PC-9 (cell line): ENCODE data around the gene HOXB3. TPM values are rescaled to one million over a fixed set of nuclear protein-coding genes. Genes with fewer than 3 reads are reported as not detected.
"Not testable (repeated sequence)": the region's sequence is repeated elsewhere in the genome, so short reads cannot be mapped to it uniquely, and the experiment has no call there.

Source experiments
- BruUV-seq: library from RNA; stranded (reverse); fragments of 400-500 nt; replicated peaks from 2 replicates; lab custom pipeline; 2021; lab: Mats Ljungman, UMichigan
- CTCF ChIA-PET: fragments of 300-600 bp; sonication (Branson Sonifier 250); formaldehyde crosslinking; loops from one replicate; lab custom pipeline; 2022; ENCODE audit warnings: antibody characterized with exemption; lab: Charles Lee
- POLR2A ChIA-PET: fragments of 300-600 bp; sonication (Branson Sonifier 250); formaldehyde crosslinking; loops from one replicate; lab custom pipeline; 2022; ENCODE audit warnings: antibody characterized with exemption; ENCODE audit not compliant: unreplicated experiment; lab: Charles Lee
- DNase-seq, 2 experiments: peaks; one replicate each; pipeline versions ENCODE4 v3.0.0 to v3.0.0-alpha.2; 2015 to 2022; ENCODE audit warnings: mixed read lengths in 1 of 2
- H2AFZ ChIP-seq: fragments of 200-600 bp; sonication (generic); 2 replicates; pipeline ENCODE4 v1.8.1; 2017; ENCODE audit warnings: antibody characterized with exemption
- H3F3A ChIP-seq: fragments of 200-600 bp; sonication (generic); 2 replicates; pipeline ENCODE4 v1.8.1; 2017; ENCODE audit warnings: antibody characterized with exemption, mild to moderate bottlenecking, low read depth; ENCODE audit not compliant: insufficient read depth
- H3K27ac ChIP-seq: fragments of 200-600 bp; sonication (generic); 2 replicates; pipeline ENCODE4 v1.6.1; 2016; ENCODE audit warnings: mixed run types
- H3K27me3 ChIP-seq: fragments of 200-600 bp; sonication (generic); 2 replicates; pipeline ENCODE4 v1.6.1; 2016; ENCODE audit warnings: low read depth, mixed run types; ENCODE audit not compliant: insufficient read depth
- H3K36me3 ChIP-seq: fragments of 200-600 bp; sonication (generic); 2 replicates; pipeline ENCODE4 v1.6.1; 2016; ENCODE audit warnings: low read depth, mixed run types
- H3K4me1 ChIP-seq: fragments of 200-600 bp; sonication (generic); replicated peaks from 2 replicates; pipeline ENCODE4 v1.6.1; 2016; ENCODE audit warnings: mixed run types; ENCODE audit not compliant: insufficient read depth
- H3K4me2 ChIP-seq: fragments of 200-600 bp; sonication (generic); 2 replicates; pipeline ENCODE4 v1.6.1; 2017; ENCODE audit warnings: mixed run types
- H3K4me3 ChIP-seq: fragments of 200-600 bp; sonication (generic); 2 replicates; pipeline ENCODE4 v1.6.1; 2016; ENCODE audit warnings: mixed run types
- H3K79me2 ChIP-seq: fragments of 200-600 bp; sonication (generic); 2 replicates; pipeline ENCODE4 v1.6.1; 2017; ENCODE audit warnings: low read depth, mixed run types
- H3K9me2 ChIP-seq: fragments of 200-600 bp; sonication (generic); 2 replicates; pipeline ENCODE4 v1.8.1; 2017; ENCODE audit warnings: mild to moderate bottlenecking; ENCODE audit not compliant: insufficient read depth
- H3K9me3 ChIP-seq: fragments of 200-600 bp; sonication (generic); 2 replicates; pipeline ENCODE4 v1.8.1; 2016; ENCODE audit warnings: low read depth; ENCODE audit not compliant: insufficient read depth
- H4K20me1 ChIP-seq: fragments of 200-600 bp; sonication (generic); 2 replicates; pipeline ENCODE4 v1.8.1; 2017; ENCODE audit not compliant: insufficient read depth
- EZH2 ChIP-seq: fragments of 200-600 bp; sonication (generic); IDR thresholded peaks from 2 replicates; pipeline ENCODE4 v1.8.0; 2017; ENCODE audit warnings: antibody characterized with exemption, low read depth
- intact Hi-C: fragments of 100-400 bp; cut with micrococcal nuclease; formaldehyde crosslinking; loops from one replicate; pipeline ENCODE4 v1.10.0; 2022; ENCODE audit not compliant: unreplicated experiment
- total RNA-seq: library from RNA; stranded (reverse); gene quantifications from 2 replicates; pipeline ENCODE4 v1.2.3, GENCODE V29; 2021
- TF ChIP-seq, protein P1 (sequence below): fragments of 200-600 bp; sonication (generic); conservative IDR thresholded peaks from 2 replicates; pipeline ENCODE4 v1.6.1; 2017; ENCODE audit warnings: mixed run types, antibody characterized with exemption, mild to moderate bottlenecking, moderate library complexity

HOXB3 gene
- total RNA-seq, 1 experiment from 2014 or later: 19.1 TPM

GRCh38 chr17:48540213-48540612, 49.8 kb downstream of the HOXB3 start:
- H3K4me1 ChIP-seq: 0 out of 2 replicates have a peak, but pooled peaks cover 13% of the 10 kb centered on the region
- no TSS peak for BruUV-seq
- no peak for DNase-seq
- no peaks in the 10 kb centered on the region for H3K9me2 ChIP-seq
- H3F3A ChIP-seq: 0 out of 2 replicates have a peak, but pooled peaks cover 4% of the 10 kb centered on the region
- H3K9me3 ChIP-seq: no peaks in the 10 kb centered on the region
- no peak overlapping the region for H3K4me2 ChIP-seq
- no peaks in the 10 kb centered on the region for H3K27me3 ChIP-seq
- ChIA-PET CTCF (no interaction called here), POLR2A (no interaction called here)
- intact Hi-C loops: no loop called here
- no peak overlapping the region for H3K4me3 ChIP-seq
- no peak overlapping the region for H2AFZ ChIP-seq
- H3K27ac ChIP-seq: no peak overlapping the region
- no peaks in the 10 kb centered on the region for H3K36me3 ChIP-seq
- H4K20me1 ChIP-seq: no peaks in the 10 kb centered on the region
- H3K79me2 ChIP-seq: no peaks in the 10 kb centered on the region
- TF ChIP-seq, protein P1, sequence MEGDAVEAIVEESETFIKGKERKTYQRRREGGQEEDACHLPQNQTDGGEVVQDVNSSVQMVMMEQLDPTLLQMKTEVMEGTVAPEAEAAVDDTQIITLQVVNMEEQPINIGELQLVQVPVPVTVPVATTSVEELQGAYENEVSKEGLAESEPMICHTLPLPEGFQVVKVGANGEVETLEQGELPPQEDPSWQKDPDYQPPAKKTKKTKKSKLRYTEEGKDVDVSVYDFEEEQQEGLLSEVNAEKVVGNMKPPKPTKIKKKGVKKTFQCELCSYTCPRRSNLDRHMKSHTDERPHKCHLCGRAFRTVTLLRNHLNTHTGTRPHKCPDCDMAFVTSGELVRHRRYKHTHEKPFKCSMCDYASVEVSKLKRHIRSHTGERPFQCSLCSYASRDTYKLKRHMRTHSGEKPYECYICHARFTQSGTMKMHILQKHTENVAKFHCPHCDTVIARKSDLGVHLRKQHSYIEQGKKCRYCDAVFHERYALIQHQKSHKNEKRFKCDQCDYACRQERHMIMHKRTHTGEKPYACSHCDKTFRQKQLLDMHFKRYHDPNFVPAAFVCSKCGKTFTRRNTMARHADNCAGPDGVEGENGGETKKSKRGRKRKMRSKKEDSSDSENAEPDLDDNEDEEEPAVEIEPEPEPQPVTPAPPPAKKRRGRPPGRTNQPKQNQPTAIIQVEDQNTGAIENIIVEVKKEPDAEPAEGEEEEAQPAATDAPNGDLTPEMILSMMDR: no peak
- no peak for TF ChIP-seq EZH2

- no peak overlapping the region for H3K4me3 ChIP-seq
- H2AFZ ChIP-seq: no peak overlapping the region
- no peak for DNase-seq
- no peaks in the 10 kb centered on the region for H3K36me3 ChIP-seq
- H4K20me1 ChIP-seq: no peaks in the 10 kb centered on the region
- POLR2A ChIA-PET: no interaction called here
- H3K4me2 ChIP-seq: no peak overlapping the region
- H3K9me3 ChIP-seq: no peaks in the 10 kb centered on the region
- no peaks in the 10 kb centered on the region for H3K27me3 ChIP-seq
- no peaks in the 10 kb centered on the region for H3K9me2 ChIP-seq
- peaks cover 5% of the 10 kb centered on the region; the same call in 1 of the 2 replicates for H3F3A ChIP-seq
- no peak overlapping the region for H3K27ac ChIP-seq
- CTCF ChIA-PET: no interaction called here
- no peaks in the 10 kb centered on the region for H3K79me2 ChIP-seq
- intact Hi-C loops: no loop called here
- BruUV-seq: no TSS peak
- H3K4me1 ChIP-seq: 0 out of 2 replicates have a peak, but pooled peaks cover 13% of the 10 kb centered on the region
- TF ChIP-seq, protein P1: no peak
- TF ChIP-seq EZH2: no peak
These were observed 50.9 kb downstream of the HOXB3 start for GRCh38 chr17:48539177-48539576.

DNA sequence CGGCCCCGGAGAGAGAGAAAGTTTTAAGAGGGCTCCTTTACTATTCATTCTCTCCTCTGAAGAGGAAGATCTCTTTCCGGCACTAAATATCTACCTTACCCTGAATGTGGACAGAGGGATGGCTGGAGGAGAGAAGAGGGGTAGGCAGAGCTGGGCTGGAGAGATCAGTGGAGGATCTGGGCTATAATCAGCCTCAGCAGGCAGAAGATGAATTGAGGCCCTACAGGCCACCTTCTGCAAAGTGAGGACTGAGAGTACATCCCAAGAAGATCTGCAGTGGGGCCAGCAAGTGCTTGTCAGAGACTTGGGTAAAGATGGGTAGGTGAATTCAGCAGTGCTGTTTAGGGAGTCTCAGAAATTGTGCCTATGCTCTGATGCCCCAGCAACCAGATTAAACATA, 52.7 kb downstream of the HOXB3 start:
- Histone ChIP-seq H3K36me3 (no peaks in the 10 kb centered on the region), H3K79me2 (no peaks in the 10 kb centered on the region), H4K20me1 (no peaks in the 10 kb centered on the region), H2AFZ (no peak overlapping the region), H3K4me3 (no peak overlapping the region), H3K4me2 (no peak overlapping the region), H3K9me3 (no peaks in the 10 kb centered on the region), H3K4me1 (0 out of 2 replicates have a peak, but pooled peaks cover 13% of the 10 kb centered on the region), H3K27ac (no peak overlapping the region), H3F3A (peaks cover 8% of the 10 kb centered on the region; the same call in 1 of the 2 replicates), H3K27me3 (no peaks in the 10 kb centered on the region), H3K9me2 (no peaks in the 10 kb centered on the region)
- TF ChIP-seq, protein P1: no peak
- TF ChIP-seq EZH2: no peak
- CTCF ChIA-PET: no interaction called here
- no peak for DNase-seq
- intact Hi-C loops: no loop called here
- no TSS peak for BruUV-seq
- POLR2A ChIA-PET: interaction anchor here (0.7 kb wide), 1 partner anchor 237 kb away, joined by 5 read pairs; no protein-coding TSS in a partner anchor

GRCh38 chr17:48535793-48536559, 54.1 kb downstream of the HOXB3 start:
- H3K4me2 ChIP-seq, H3K79me2 ChIP-seq, H3F3A ChIP-seq, H3K9me2 ChIP-seq, H3K36me3 ChIP-seq, BruUV-seq, DNase-seq, H3K9me3 ChIP-seq, H3K27ac ChIP-seq, CTCF ChIA-PET, H3K4me3 ChIP-seq, POLR2A ChIA-PET, H4K20me1 ChIP-seq, H2AFZ ChIP-seq, intact Hi-C loops, H3K27me3 ChIP-seq: not testable (repeated sequence)
- 0 out of 2 replicates have a peak, but pooled peaks cover 13% of the 10 kb centered on the region for H3K4me1 ChIP-seq
